ENCODE data around the gene NLK.

NLK gene

GRCh38 chr17:28113269-28113668 lies 70.8 kb downstream of the NLK start:
- no peak for DNase-seq (ENCODE audit: low read depth in 2 of 2)

GRCh38 chr17:28115046-28115445 lies 72.6 kb downstream of the NLK start:
- DNase-seq (ENCODE audit: low read depth in 2 of 2) = no peak

GRCh38 chr17:28117304-28117703 lies 74.8 kb downstream of the NLK start:
- DNase-seq (ENCODE audit: low read depth in 2 of 2) = no peak

- no peak for DNase-seq (ENCODE audit: low read depth in 2 of 2)
Observed at GRCh38 chr17:28118362-28118761, 75.9 kb downstream of the NLK start.

- no peak for DNase-seq (ENCODE audit: low read depth in 2 of 2)
Observed at GRCh38 chr17:28119046-28119445, 76.6 kb downstream of the NLK start.

GRCh38 chr17:28119560-28119959 lies 77.1 kb downstream of the NLK start:
- no peak for DNase-seq (ENCODE audit: low read depth in 2 of 2)

GRCh38 chr17:28120766-28121165 lies 78.3 kb downstream of the NLK start:
- no peak for DNase-seq (ENCODE audit: low read depth in 2 of 2)

GRCh38 chr17:28124962-28125361 lies 82.5 kb downstream of the NLK start:
- no peak for DNase-seq (ENCODE audit: low read depth in 2 of 2)

- no peak for DNase-seq (ENCODE audit: low read depth in 2 of 2)
Observed at GRCh38 chr17:28125526-28126378, 83.3 kb downstream of the NLK start.

- DNase-seq (ENCODE audit: low read depth in 2 of 2) = no peak
Observed at GRCh38 chr17:28127196-28127595, 84.7 kb downstream of the NLK start.

- DNase-seq (ENCODE audit: low read depth in 2 of 2) = no peak
Observed at GRCh38 chr17:28128779-28129178, 86.3 kb downstream of the NLK start.

- DNase-seq (ENCODE audit: low read depth in 2 of 2) = no peak
Observed at GRCh38 chr17:28130472-28130871, 88.0 kb downstream of the NLK start.

- no peak for DNase-seq (ENCODE audit: low read depth in 2 of 2)
Observed at GRCh38 chr17:28131599-28131998, 89.1 kb downstream of the NLK start.

- DNase-seq (ENCODE audit: low read depth in 2 of 2) = no peak
Observed at GRCh38 chr17:28133562-28133970, 91.1 kb downstream of the NLK start.

- DNase-seq (ENCODE audit: low read depth in 2 of 2) = no peak
Observed at GRCh38 chr17:28136923-28137322, 94.4 kb downstream of the NLK start.

GRCh38 chr17:28139822-28140221 lies 97.3 kb downstream of the NLK start:
- no peak for DNase-seq (ENCODE audit: low read depth in 2 of 2)

- no peak for DNase-seq (ENCODE audit: low read depth in 2 of 2)
Observed at GRCh38 chr17:28141313-28141712, 98.8 kb downstream of the NLK start.

- no peak for DNase-seq (ENCODE audit: low read depth in 2 of 2)
Observed at GRCh38 chr17:28141773-28142172, 99.3 kb downstream of the NLK start.

GRCh38 chr17:28142305-28142704 lies 99.8 kb downstream of the NLK start:
- DNase-seq (ENCODE audit: low read depth in 2 of 2) = no peak

- no peak for DNase-seq (ENCODE audit: low read depth in 2 of 2)
Observed at GRCh38 chr17:28144019-28144418, 101.5 kb downstream of the NLK start.

- no peak for DNase-seq (ENCODE audit: low read depth in 2 of 2)
Observed at GRCh38 chr17:28145348-28145747, 102.9 kb downstream of the NLK start.

- no peak for DNase-seq (ENCODE audit: low read depth in 2 of 2)
Observed at GRCh38 chr17:28147017-28147416, 104.5 kb downstream of the NLK start.

- no peak for DNase-seq (ENCODE audit: low read depth in 2 of 2)
Observed at GRCh38 chr17:28151001-28151400, 108.5 kb downstream of the NLK start.

GRCh38 chr17:28154214-28154613 lies 111.7 kb downstream of the NLK start:
- no peak for DNase-seq (ENCODE audit: low read depth in 2 of 2)

All from stimulated activated CD4-positive, alpha-beta T cell treated with anti-CD3 and anti-CD28 coated beads, Interleukin-1b, Interleukin-23, amount 100 ng/mL, for 1 hour (primary cell).